Right hindlimb (tissue), 1 donor: ENCODE results near the gene MOXD1.
"Not testable (repeated sequence)": the region's sequence is repeated elsewhere in the genome, so short reads cannot be mapped to it uniquely, and the experiment has no call there.

Experiments
- DNase-seq: peaks from one replicate; pipeline ENCODE4 v3.0.0-alpha.2; 2018

MOXD1 gene

DNA sequence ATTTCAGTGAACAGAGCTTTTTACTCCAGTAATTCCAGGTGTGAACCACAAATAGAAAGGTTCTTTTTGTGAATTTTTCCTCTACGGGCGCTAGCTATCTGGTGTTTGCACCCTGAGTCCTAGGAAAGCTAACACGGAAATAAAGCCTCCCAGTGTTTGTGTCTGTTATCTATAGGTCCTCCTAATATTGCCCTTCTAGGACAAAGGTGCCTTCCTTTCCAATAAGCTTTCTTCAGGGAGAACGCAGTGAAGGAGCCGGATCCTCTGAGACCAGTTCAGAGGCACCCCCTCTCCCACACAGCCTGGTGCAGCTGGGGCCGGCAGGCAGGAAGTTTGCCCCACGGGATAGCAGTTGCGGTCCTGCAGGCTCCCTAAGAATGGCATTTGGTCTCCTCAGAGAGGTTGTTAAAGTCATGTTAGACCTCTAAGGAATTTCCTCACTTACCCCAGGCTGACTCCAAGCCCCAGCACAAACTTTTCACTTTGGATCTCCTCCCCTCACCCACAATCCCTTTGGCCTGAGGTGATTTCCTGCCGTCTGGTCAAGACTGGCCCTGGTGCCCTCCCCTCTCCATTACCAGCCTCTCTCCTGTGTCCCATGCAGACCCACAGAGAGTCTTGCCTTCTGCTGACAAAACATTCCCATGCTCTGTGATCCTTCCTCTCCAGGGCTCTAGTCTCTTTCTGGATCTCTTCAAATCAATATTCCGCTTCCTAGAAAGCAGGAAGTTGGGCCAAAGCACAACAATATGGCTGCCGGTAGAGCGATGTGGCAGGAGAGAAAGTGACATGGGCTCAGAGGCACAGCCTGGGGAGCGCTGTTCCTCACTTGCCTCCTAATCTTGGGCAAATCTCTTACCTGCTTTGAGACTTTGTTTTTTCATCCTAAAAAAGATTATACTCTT, 126.0 kb downstream of the MOXD1 start:
- no peak for DNase-seq

DNA sequence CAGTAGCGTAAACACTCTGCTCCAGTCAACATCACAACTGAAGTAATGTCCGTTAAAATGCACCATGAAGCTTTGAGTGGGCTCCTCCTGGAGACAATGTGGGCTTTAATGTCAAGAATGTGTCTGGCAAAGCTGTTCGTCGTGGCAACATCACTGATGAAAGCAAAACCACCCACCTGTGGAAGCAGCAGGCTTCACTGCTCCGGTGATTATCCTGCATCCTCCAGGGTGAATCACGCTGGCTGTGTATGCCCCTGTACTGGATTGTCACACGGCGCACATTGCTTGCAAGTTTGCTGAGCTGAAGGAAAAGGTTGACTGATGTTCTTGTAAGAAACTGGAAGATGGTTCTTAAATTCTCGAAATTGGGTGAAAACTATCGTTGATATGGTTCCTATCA, 128.5 kb downstream of the MOXD1 start:
- no peak for DNase-seq

DNA sequence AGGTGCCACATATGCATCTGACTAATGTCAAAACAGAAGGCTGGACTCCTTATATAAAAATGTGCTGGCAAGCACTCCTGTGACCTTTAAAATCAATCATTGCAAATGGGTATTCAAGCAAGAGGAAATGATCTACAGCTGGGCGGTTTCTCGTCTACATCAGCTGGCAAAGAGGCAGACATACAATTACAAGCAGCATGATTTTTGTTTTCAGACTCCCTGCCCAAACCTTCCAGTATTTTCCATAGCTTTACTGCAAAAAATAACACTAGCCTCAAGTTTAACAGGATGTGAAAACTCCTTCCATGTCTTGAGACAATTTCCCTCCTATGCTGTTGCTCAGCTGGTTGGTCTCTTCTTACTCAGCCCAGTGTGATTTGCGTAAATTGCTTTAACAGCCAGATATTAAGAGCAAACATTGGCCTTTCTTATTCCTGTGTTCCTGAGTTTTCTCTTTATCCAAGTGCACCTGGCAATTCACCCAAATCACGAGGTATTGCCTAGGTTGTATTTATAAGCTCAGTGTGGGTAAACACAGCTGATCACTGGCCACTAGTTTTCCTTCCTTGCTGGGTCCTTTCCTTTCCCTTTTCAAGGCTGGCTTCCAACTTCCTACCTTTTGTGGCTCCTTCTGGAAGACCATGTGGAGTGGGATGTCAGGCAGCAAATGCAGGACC, 130.4 kb downstream of the MOXD1 start:
- peak; percentile 61 for DNase-seq

DNA sequence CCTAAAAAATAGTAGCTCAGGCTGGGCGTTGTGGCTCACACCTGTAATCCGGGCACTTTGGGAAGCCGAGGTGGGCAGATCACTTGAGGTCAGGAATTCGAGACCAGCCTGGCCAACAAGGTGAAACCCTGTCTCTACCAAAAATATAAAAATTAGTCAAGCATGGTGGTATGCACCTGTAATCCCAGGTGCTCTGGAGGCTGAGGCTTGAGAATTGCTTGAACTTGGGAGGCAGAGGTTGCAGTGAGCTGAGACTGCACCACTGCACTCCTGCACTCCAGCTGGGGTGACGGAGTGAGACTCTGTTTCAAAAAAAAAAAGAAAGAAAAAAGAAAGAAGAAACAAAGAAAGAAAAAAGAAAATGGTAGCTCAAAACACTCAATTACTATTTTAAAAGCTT, 132.6 kb downstream of the MOXD1 start:
- DNase-seq, result not testable (repeated sequence)

DNA sequence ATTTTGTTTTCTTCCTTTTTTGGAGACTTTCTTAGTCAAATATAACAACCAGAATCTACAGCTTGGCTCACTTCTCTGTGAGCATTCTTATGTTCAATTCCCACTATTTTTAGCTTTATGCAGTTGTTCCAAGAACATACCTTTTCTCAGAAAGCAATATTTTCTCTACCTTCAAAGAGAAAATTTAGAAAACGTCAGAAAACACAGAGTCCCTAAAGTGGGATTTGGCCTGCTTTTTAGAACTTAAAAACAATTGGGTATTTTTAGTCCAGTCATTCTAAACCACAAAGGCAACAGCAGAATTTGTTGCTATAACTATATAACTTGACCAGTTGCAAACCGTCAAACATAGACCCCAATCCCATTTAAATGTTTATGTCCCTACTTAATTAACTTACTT, 133.1 kb downstream of the MOXD1 start:
- no peak for DNase-seq

DNA sequence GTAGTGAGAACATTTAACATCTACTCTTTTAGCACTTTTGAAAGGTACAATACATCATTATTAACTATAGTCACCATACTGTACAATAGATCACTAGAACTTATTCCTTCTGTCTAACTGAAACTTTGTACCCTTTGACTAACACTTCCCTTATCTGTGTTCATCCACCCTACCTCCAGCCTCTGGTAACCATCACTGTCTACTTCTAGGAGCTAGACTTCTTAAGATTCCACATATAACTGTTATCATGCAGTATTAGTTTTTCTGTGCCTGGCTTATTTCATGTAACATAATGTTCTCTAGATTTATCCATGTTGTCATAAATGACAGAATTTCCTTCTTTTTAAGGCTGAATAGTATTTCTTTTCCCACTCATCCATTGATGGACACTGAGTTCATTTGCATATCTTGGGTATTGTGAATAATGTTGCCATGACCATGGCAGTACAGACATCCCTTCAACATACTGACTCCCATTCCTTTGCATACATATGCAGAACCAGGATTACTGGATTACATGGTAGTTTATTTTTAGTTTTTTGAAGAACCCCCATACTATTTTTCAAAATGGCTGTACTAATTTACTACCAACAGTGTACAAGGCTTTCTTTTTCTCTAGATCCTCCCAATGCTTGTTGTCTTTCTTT, 135.7 kb downstream of the MOXD1 start:
- no peak for DNase-seq

DNA sequence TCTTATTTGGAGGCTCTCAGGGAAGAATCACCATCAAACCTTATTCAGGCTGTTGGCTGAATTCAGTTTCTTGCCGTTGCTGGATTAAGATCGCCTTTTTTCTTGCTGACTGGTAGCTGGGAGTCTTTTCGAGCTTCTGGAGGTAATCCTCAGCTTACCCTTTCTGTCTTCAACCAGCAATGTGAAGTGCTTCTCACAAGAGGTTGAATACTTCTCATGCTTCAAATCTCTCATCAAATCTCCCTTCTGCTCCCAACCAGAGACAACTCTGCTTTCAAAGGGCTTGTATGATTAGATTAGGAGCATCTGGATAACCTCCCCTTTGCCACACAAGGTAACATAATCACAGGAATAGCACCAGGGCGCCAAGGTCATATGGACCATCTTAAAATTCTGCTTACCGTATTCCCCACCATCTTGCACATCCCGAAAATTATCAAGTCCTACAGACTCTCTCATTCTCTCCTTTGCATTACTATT, 137.2 kb downstream of the MOXD1 start:
- no peak for DNase-seq

DNA sequence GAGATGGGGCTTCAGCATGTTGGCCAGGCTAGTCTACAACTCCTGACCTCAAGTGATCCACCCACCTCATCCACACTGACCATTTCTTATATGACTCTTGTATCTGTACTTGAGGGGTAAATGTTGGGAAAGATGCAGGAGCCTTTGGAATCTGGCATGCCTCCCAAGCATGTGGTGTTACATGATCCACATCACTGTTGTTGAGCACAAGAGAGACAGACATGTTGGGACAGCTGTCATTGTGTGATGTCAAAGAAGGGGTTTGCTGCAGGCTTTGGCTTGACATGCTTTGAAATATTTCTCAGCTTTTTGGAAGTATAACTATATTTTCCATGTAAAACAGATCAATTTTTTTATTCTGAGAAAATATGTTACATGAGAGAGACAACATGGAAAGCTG, 139.9 kb downstream of the MOXD1 start:
- peak; percentile 65 for DNase-seq

DNA sequence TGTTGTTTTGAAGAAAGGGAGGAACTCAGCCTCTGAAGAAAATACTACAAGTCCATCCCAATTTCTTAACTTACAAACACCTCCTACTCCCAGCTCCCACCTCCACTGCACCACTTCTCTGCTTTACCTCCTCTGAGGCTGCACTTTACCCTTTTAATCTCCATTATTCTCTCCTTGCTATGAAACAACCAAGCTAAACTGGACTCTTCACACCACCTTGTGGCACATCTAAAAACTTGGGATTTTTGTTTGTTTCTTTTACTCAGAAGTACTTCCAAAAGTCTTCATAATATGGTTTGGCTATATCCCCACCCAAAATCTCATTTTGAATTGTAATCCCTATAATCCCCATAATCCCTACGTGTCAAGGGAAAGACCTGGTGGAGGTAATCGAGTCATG, 142.2 kb downstream of the MOXD1 start:
- no peak for DNase-seq

DNA sequence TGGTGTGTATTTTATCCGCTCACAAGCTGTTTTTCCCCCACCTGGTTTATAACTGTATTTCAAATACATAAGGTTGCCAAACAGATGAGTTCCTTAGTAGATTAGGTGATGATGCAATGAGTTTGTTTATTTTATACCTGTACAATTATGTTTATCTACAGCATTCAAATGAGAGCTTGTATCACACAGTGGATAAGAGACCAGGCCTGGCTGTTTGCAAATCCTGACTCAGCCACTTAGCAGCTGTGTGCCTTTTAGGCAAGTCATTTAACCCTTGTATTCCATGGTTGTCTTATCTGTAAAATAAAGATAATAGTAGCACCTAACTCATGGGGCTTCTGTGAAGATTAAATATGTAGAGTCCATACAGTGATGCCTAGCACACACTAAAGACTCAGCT, 143.7 kb downstream of the MOXD1 start:
- DNase-seq, result no peak

DNA sequence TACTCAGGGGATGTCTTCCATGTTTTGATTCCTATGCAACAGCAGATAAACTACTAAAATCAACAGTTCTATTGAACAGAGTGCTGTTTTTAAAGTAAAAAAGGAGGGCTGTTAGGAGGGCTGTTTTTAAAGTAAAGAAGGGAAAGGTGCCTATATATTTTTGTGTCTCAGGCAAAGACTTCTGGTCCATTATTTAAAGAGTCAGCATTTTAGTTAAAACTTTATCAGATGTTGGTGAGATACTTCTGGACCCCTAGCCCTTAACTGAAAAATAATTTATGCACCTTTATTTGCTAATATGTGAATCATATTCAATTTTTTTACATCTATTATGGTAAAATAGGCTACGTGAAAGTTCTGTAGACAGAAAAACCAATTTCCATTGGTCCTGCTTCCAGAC, 144.8 kb downstream of the MOXD1 start:
- DNase-seq, result no peak

DNA sequence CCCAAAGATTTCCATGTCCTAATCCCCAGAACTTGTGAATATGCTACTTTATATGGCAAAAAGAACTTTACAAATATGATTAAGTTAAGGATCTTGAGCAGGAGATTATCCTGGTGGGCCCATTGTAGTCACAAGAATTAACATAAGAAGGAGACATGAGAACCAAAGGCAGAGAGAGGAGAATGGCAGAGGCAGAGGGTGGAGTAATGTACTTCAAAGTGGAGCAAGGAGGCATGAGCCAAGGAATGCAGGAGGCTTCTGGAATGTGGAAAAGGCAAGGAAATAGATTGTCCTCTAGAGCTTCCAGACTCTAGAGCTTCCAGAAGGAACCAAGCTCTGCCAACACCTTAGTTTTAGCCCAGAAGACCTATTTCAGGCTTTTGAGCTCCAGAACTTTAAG, 147.4 kb downstream of the MOXD1 start:
- no peak for DNase-seq

DNA sequence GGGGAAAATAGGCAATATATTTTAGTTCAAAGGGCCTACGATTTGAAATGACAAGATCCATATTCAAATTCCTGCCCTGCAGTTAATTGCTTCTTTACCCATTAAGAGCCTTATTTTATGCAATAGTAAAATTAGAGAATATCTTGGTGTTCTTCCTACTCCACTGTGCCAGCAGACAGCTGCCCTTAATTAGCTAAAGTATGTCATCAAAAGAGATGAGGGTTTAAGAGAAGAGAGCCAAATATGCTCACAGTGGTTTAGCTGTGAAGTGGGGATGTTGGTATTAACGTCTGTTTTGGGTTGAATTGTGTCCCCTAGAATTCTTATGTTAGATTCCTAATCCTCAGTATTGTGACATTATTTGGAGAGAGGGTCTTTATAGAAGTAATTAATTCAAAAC, 148.1 kb downstream of the MOXD1 start:
- no peak for DNase-seq

DNA sequence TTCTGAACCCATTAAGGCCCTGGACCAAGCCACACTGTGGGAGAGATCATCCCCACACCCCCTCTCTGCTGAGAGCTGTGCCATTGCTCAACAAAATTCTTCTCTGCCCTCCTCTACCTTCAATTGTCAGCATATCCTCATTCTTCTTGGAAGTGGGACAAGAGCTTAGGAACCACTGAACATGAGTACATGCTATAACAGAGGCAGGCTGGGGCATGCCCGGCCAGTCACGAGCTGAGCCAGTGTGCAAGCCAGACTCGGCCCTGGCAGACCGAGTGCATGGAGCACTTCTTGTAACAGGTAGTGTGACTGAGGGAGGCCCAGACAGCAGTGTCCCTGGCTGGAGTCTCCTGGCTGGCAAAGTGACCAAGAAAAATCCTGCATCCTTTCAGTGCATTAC, 149.2 kb downstream of the MOXD1 start:
- DNase-seq, result no peak

DNA sequence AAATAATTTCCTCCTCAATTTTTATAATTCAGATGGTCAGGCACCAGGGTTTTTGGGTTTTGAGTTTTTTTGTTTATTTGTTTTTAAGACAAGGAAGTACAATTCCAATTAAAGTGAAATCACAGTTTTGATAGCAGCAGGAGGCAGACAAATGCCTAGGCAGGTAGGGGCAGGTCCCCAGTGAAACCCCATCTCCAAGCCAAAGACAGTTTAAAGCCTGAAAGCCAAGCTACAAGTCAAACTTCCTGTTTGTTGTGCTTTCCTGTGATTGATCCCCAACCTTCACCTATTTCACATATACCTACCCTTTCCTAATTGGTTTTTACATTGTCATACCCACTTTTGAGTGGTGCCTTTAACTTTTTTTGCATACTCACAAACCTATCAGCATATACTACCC, 149.6 kb downstream of the MOXD1 start:
- DNase-seq, result no peak

DNA sequence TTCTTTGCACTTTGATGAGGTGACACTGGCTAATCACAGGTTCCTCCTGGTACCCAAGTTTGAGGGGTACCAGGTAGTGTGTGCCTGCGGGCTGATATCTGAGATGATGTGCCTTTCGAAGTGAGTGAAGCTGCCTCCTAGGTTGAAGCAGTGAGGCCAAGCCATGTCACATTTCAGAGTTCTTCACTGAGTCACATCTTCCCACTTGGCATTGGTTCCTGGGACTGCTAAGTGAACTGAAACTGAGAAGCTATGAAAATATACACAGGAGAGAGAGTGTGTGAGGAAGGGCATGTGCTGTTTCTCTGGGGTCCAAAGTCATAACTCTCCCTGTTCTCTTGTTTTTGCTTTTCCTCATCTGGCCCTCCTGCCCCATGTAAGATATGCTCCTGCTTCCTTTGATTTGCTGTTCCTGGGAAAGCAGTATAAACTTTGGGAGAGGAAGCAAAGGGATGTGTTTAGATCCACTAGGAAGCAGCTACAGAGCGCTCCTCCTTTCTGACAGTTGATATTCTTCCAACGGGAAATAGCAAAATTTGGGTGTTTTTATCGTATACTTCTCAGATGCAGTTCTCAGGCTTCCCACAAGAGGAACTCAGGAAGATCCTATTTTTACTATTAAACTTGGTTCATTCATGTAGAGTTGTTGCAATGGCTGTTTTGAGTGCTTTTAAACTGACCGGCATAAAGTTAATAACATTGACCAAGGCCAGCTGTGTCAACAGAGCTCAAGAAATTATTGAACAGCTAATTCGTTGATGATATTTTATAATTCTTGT, 153.7 kb downstream of the MOXD1 start:
- DNase-seq, result no peak

DNA sequence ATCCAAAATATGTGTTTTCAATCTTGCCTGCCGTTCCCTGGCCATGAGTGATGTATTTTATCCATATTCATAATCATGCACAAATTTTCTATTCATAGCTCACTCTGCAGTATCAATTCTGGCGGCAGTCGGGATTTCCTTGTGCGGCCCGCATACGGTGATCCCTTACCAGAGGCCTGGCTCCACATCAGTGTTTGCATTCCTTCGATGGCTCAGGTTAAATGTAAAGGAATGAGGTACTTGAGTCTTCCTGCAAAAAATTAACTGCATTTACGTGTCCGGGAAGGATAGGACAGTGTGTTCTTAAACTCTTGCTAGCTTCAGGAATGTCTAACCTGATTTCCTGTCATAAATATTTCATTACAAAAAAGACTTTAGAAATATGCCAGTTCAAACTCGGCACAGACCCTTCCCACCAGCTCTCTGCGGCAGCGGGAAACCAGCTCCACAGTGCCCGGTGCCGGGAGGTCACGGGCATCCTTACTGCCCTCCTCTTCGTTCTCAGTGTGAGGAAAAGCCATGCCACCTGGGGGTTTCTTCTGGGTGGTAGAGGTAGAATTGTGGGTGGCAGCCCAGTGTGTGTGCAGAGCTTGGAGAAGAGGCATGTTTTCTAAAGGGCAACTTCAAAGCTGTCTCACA, 154.5 kb downstream of the MOXD1 start:
- peak; percentile 49 for DNase-seq

DNA sequence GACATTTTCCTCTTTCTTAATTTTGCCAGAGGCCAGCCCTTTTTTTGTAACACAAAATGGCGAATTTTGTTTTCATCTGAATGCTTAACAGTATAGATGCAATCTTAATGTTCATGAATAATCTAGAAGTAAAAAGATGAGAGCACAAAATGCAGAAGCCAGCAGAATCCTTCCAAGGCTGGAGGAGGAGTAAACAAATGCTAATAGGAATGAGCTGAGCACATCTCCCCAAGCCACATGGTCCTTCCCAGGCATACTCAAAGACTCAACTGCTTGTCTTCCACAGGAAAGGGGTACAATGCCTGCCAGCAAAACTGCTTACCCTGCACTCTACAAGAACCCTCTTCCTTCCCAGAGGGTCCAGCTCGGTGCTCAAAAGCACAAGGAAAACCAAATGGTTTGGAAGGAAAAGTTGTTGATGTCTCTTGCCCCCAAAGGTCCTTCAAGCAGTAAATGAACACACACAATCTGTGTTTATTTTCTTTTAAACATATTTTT, 155.1 kb downstream of the MOXD1 start:
- no peak for DNase-seq
